ENCODE results near the gene EDDM13.
"Not testable (repeated sequence)": the region's sequence is repeated elsewhere in the genome, so short reads cannot be mapped to it uniquely, and the experiment has no call there.

The EDDM13 gene

GRCh38 chr19:56272161-56272798 lies at the start of gene EDDM13:
Gene EDDM13, plus strand, starts transcription at chr19:56272748. Its CDS starts 87 bp downstream, at chr19:56272835.
- no peak for TF ChIP-seq CTCF (IDR thresholded peaks at IDR 0.05; ENCODE audit: control insufficient read depth, extremely low read depth, insufficient read depth)
- no peak for DNase-seq (ENCODE audit: low read depth)
- H3K4me3 ChIP-seq (ENCODE audit: low read depth, low read length), result no peak within 1 kb of the TSS

GRCh38 chr19:56222901-56223300 lies 49.6 kb upstream of the EDDM13 start:
- no peak for TF ChIP-seq CTCF (IDR thresholded peaks at IDR 0.05; ENCODE audit: control insufficient read depth, extremely low read depth, insufficient read depth)
- DNase-seq (ENCODE audit: low read depth), result no peak

GRCh38 chr19:56223481-56223880 lies 49.1 kb upstream of the EDDM13 start:
- no peak for DNase-seq (ENCODE audit: low read depth)
- no peak overlapping the region for H3K4me3 ChIP-seq (ENCODE audit: low read depth, low read length)
- no peak for TF ChIP-seq CTCF (IDR thresholded peaks at IDR 0.05; ENCODE audit: control insufficient read depth, extremely low read depth, insufficient read depth)

More at GRCh38 chr19:56222901-56223300, 49.6 kb upstream of the EDDM13 start:
- no peak overlapping the region for H3K4me3 ChIP-seq (ENCODE audit: low read depth, low read length)

GRCh38 chr19:56245121-56245740 lies 27.3 kb upstream of the EDDM13 start:
- TF ChIP-seq CTCF (IDR thresholded peaks at IDR 0.05; ENCODE audit: control insufficient read depth, extremely low read depth, insufficient read depth), result no peak
- DNase-seq (ENCODE audit: low read depth), result no peak

GRCh38 chr19:56245764-56246163 lies 26.8 kb upstream of the EDDM13 start:
- not testable (repeated sequence) for DNase-seq (ENCODE audit: low read depth)

More at GRCh38 chr19:56245121-56245740, 27.3 kb upstream of the EDDM13 start:
- H3K4me3 ChIP-seq (ENCODE audit: low read depth, low read length), result no peak overlapping the region

GRCh38 chr19:56248736-56249338 lies 23.7 kb upstream of the EDDM13 start:
- not testable (repeated sequence) for H3K4me3 ChIP-seq (ENCODE audit: low read depth, low read length); DNase-seq (ENCODE audit: low read depth)

More at GRCh38 chr19:56245764-56246163, 26.8 kb upstream of the EDDM13 start:
- H3K4me3 ChIP-seq (ENCODE audit: low read depth, low read length), result not testable (repeated sequence)

- TF ChIP-seq CTCF (IDR thresholded peaks at IDR 0.05; ENCODE audit: control insufficient read depth, extremely low read depth, insufficient read depth), result peak; percentile 85
- peak; percentile 52 for DNase-seq (ENCODE audit: low read depth)
- H3K4me3 ChIP-seq (ENCODE audit: low read depth, low read length), result no peak overlapping the region
These were observed 19.7 kb upstream of the EDDM13 start for GRCh38 chr19:56252699-56253422.

Measured in LNCaP clone FGC (cell line).